ENCODE measurements around the gene HCK. TPM values are rescaled to one million over a fixed set of nuclear protein-coding genes. Genes with fewer than 3 reads are reported as not detected.

HCK gene
- polyA plus RNA-seq, 1 of the 3 experiments (the other 2 are of a cell fraction), result not detected

- Histone ChIP-seq H3K4me1 (ENCODE audit: control insufficient read depth in 1 of 2, insufficient read depth in 2 of 2, low read depth in 1 of 2, low read length in 1 of 2) (peaks cover 5 to 24% of the 10 kb centered on the region in 2 experiments; a peak in 3 of 4 replicates), H3K27me3 (ENCODE audit: insufficient read depth) (no peaks in the 10 kb centered on the region), H3K27ac (ENCODE audit: low read depth in 2 of 2, low read length in 1 of 2) (peak overlapping the region in 1 of 2 experiments; percentile 24; a peak in 1 of 4 replicates), H3K79me2 (ENCODE audit: insufficient read depth) (peaks cover 99% of the 10 kb centered on the region), H3K9ac (no peak overlapping the region), H3K4me3 (ENCODE audit: low read depth in 2 of 2, low read length in 1 of 2) (no peak overlapping the region), H3K9me3 (no peaks in the 10 kb centered on the region), H2AFZ (ENCODE audit: low read depth) (no peak overlapping the region), H3K36me3 (replicated peaks in 1 of 2; ENCODE audit: control insufficient read depth in 1 of 2, insufficient read depth in 2 of 2, low read length in 1 of 2) (peaks cover 0 to 3% of the 10 kb centered on the region in 2 experiments), H3F3A (replicated peaks; ENCODE audit: insufficient read depth) (peaks cover 4% of the 10 kb centered on the region), H4K20me1 (ENCODE audit: insufficient read depth) (peaks cover 67% of the 10 kb centered on the region), H3K4me2 (no peak overlapping the region), H3K9me2 (no peaks in the 10 kb centered on the region)
- POLR2A ChIA-PET, result no interaction called here
- TF ChIP-seq RAD21 (IDR thresholded peaks at IDR 0.05; ENCODE audit: low read length) (no peak), EZH2phosphoT487 (IDR thresholded peaks at IDR 0.05; ENCODE audit: borderline replicate concordance, low read depth) (no peak), FOSL2 (IDR thresholded peaks at IDR 0.05; ENCODE audit: borderline replicate concordance, low read depth) (no peak)
- peak; percentile 28 for DNase-seq
- CTCF ChIA-PET, result no interaction called here
- 91% methylated on average over 8 of the region's 8 CpGs for WGBS (ENCODE audit: low lambda C conversion rate)
Measured at GRCh38 chr20:32114305-32114960, 62.4 kb downstream of the HCK start.

GRCh38 chr20:32115211-32115767, 63.2 kb downstream of the HCK start:
- Histone ChIP-seq H3K9ac (no peak overlapping the region), H3K27me3 (ENCODE audit: insufficient read depth) (no peaks in the 10 kb centered on the region), H3K9me2 (no peaks in the 10 kb centered on the region), H4K20me1 (ENCODE audit: insufficient read depth) (peaks cover 70% of the 10 kb centered on the region), H3K4me1 (ENCODE audit: control insufficient read depth in 1 of 2, insufficient read depth in 2 of 2, low read depth in 1 of 2, low read length in 1 of 2) (peaks cover 5 to 24% of the 10 kb centered on the region in 2 experiments; a peak in 3 of 4 replicates), H3K36me3 (replicated peaks in 1 of 2; ENCODE audit: control insufficient read depth in 1 of 2, insufficient read depth in 2 of 2, low read length in 1 of 2) (peaks cover 0 to 3% of the 10 kb centered on the region in 2 experiments), H3K79me2 (ENCODE audit: insufficient read depth) (peaks cover 99% of the 10 kb centered on the region), H3K9me3 (no peaks in the 10 kb centered on the region), H3K4me3 (ENCODE audit: low read depth in 2 of 2, low read length in 1 of 2) (no peak overlapping the region), H2AFZ (ENCODE audit: low read depth) (no peak overlapping the region), H3F3A (replicated peaks; ENCODE audit: insufficient read depth) (peaks cover 4% of the 10 kb centered on the region), H3K4me2 (no peak overlapping the region), H3K27ac (ENCODE audit: low read depth in 2 of 2, low read length in 1 of 2) (no peak overlapping the region)
- WGBS (ENCODE audit: low lambda C conversion rate), result 89% methylated on average over 5 of the region's 5 CpGs
- ChIA-PET POLR2A (no interaction called here), CTCF (no interaction called here)
- TF ChIP-seq POLR2AphosphoS5 (IDR thresholded peaks at IDR 0.05; ENCODE audit: low read depth, low read length), result no peak
- TF ChIP-seq YY1 (IDR thresholded peaks at IDR 0.05; ENCODE audit: low read depth), result no peak
- TF ChIP-seq GABPA (IDR thresholded peaks at IDR 0.05; ENCODE audit: low read depth), result no peak
- TF ChIP-seq TAF1 (IDR thresholded peaks at IDR 0.05; ENCODE audit: borderline replicate concordance, low read depth, low read length), result no peak
- no peak for TF ChIP-seq MXI1 (IDR thresholded peaks at IDR 0.05; ENCODE audit: low read depth, low read length)
- TF ChIP-seq FOSL2 (IDR thresholded peaks at IDR 0.05; ENCODE audit: borderline replicate concordance, low read depth), result no peak
- no peak for DNase-seq

DNA sequence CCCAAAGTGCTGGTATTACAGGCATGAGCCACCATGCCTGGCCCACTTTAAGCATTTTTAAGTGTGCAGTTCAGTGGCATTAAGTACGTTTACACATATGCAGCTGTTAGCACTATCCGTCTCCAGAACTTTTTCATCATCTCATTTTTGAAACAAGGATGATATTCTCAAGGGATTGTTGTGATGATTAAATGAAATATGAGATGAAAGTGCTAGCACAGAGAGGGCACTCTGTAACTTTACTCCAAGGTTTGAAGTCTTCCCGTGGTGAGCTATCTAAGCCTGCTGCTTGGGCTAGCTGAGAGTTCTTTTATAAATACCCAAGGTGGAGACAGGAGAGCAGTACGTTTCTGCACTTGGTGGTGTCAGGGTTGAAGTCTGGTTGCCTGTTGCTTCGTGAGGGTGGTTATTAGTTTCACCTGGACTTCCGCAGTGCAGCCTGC, 64.1 kb downstream of the HCK start:
- no peak for DNase-seq
- ChIA-PET POLR2A (interaction anchor here (0.6 kb wide), 1 partner anchor 407 kb away, joined by 3 read pairs; no protein-coding TSS in a partner anchor), CTCF (no interaction called here)
- H3K36me3 ChIP-seq (replicated peaks in 1 of 2; ENCODE audit: control insufficient read depth in 1 of 2, insufficient read depth in 2 of 2, low read length in 1 of 2), result peaks cover 0 to 3% of the 10 kb centered on the region in 2 experiments
- peaks cover 9% of the 10 kb centered on the region for H3F3A ChIP-seq (replicated peaks; ENCODE audit: insufficient read depth)
- no peak overlapping the region for H2AFZ ChIP-seq (ENCODE audit: low read depth)
- no peak overlapping the region; a peak in 1 of 4 replicates for H3K27ac ChIP-seq (ENCODE audit: low read depth in 2 of 2, low read length in 1 of 2)
- H3K9ac ChIP-seq, result no peak overlapping the region
- no peaks in the 10 kb centered on the region for H3K27me3 ChIP-seq (ENCODE audit: insufficient read depth)
- peaks cover 99% of the 10 kb centered on the region for H3K79me2 ChIP-seq (ENCODE audit: insufficient read depth)
- H3K9me2 ChIP-seq, result no peaks in the 10 kb centered on the region
- H3K9me3 ChIP-seq, result no peaks in the 10 kb centered on the region
- 87% methylated on average over 6 of the region's 6 CpGs for WGBS (ENCODE audit: low lambda C conversion rate)
- TF ChIP-seq YY1 (IDR thresholded peaks at IDR 0.05; ENCODE audit: low read depth) (no peak), MAX (IDR thresholded peaks at IDR 0.05; ENCODE audit: low read depth) (no peak), FOXM1 (IDR thresholded peaks at IDR 0.05; ENCODE audit: low read depth) (no peak), NFIC (IDR thresholded peaks at IDR 0.05; ENCODE audit: borderline replicate concordance) (no peak), MEF2A (IDR thresholded peaks at IDR 0.05; ENCODE audit: borderline replicate concordance, low read depth) (no peak), REST (IDR thresholded peaks at IDR 0.05; ENCODE audit: low read depth, low read length) (no peak)
- peaks cover 76% of the 10 kb centered on the region for H4K20me1 ChIP-seq (ENCODE audit: insufficient read depth)
- H3K4me1 ChIP-seq (ENCODE audit: control insufficient read depth in 1 of 2, insufficient read depth in 2 of 2, low read depth in 1 of 2, low read length in 1 of 2), result peaks cover 0 to 19% of the 10 kb centered on the region in 2 experiments; a peak in 3 of 4 replicates
- no peak overlapping the region for H3K4me2 ChIP-seq
- H3K4me3 ChIP-seq (ENCODE audit: low read depth in 2 of 2, low read length in 1 of 2), result no peak overlapping the region

All from SK-N-SH (cell line).